Measurements from ENCODE around the gene MID1. TPM values are rescaled to one million over a fixed set of nuclear protein-coding genes. Genes with fewer than 3 reads are reported as not detected.

Gene MID1
- total RNA-seq, 8 experiments from 2014 or later = 8.8 to 36.4 (median 19.3) TPM

- no peak for ATAC-seq (replicated peaks in 6 of 8)
- H3K27ac ChIP-seq = no peak overlapping the region
- H3K4me3 ChIP-seq = no peak overlapping the region
- H3K4me1 ChIP-seq (replicated peaks in 1 of 2) = peaks cover 14 to 38% of the 10 kb centered on the region in 2 donors
- in situ Hi-C loops (cut with MboI; ENCODE audit: low pct_unique_long_range_greater_than_20kb in 2 of 9, low sequenced_read_pairs in 9 of 9, unreplicated experiment in 9 of 9) = no loop called here
- WGBS, 10 experiments = 22 to 100% (median 73%) methylated on average over 1 to 3 of the region's 3 CpGs; no CpG with 5 or more reads in 2 of the 10 experiments
Observed at GRCh38 chrX:10485326-10485725, 135.1 kb downstream of the MID1 start.

- WGBS, 10 experiments = 0 to 100% (median 49%) methylated on average over 1 to 6 of the region's 7 CpGs; no CpG with 5 or more reads in 4 of the 10 experiments
- Histone ChIP-seq H3K4me1 (replicated peaks in 1 of 2) (peaks cover 14 to 38% of the 10 kb centered on the region in 2 donors), H3K4me3 (no peak overlapping the region), H3K27ac (no peak overlapping the region)
- in situ Hi-C loops (cut with MboI; ENCODE audit: low pct_unique_long_range_greater_than_20kb in 2 of 9, low sequenced_read_pairs in 9 of 9, unreplicated experiment in 9 of 9) = no loop called here
- ATAC-seq (replicated peaks in 6 of 8) = peak in 3 of 8 experiments; percentile 22 to 65 (median 22)
Observed at GRCh38 chrX:10484683-10485247, 135.6 kb downstream of the MID1 start.

GRCh38 chrX:10483191-10483831 is 137.1 kb downstream of the MID1 start:
- 12 to 100% (median 60%) methylated on average over 1 to 6 of the region's 9 CpGs; no CpG with 5 or more reads in 4 of the 10 experiments for WGBS, 10 experiments
- in situ Hi-C loops (cut with MboI; ENCODE audit: low pct_unique_long_range_greater_than_20kb in 2 of 9, low sequenced_read_pairs in 9 of 9, unreplicated experiment in 9 of 9) = no loop called here
- Histone ChIP-seq H3K4me1 (replicated peaks in 1 of 2) (peaks cover 14 to 38% of the 10 kb centered on the region in 2 donors), H3K4me3 (no peak overlapping the region), H3K27ac (peak overlapping the region in 1 of 2 donors; percentile 71)
- peak in 4 of 8 experiments; percentile 47 to 67 (median 58) for ATAC-seq (replicated peaks in 6 of 8)

- H3K27ac ChIP-seq = peak overlapping the region in 1 of 2 donors; percentile 66
- in situ Hi-C loops (cut with MboI; ENCODE audit: low pct_unique_long_range_greater_than_20kb in 2 of 9, low sequenced_read_pairs in 9 of 9, unreplicated experiment in 9 of 9) = no loop called here
- H3K4me3 ChIP-seq = no peak overlapping the region
- ATAC-seq (replicated peaks in 6 of 8) = no peak
- 29 to 80% (median 60%) methylated on average over 1 to 4 of the region's 5 CpGs; no CpG with 5 or more reads in 6 of the 10 experiments for WGBS, 10 experiments
- peaks cover 14 to 38% of the 10 kb centered on the region in 2 donors for H3K4me1 ChIP-seq (replicated peaks in 1 of 2)
Observed at GRCh38 chrX:10482708-10483107, 137.7 kb downstream of the MID1 start.

- WGBS, 10 experiments = 36 to 47% methylated on average over 3 to 4 of the region's 9 CpGs; no CpG with 5 or more reads in 8 of the 10 experiments
- Histone ChIP-seq H3K4me1 (replicated peaks in 1 of 2) (peaks cover 14 to 38% of the 10 kb centered on the region in 2 donors), H3K4me3 (no peak overlapping the region), H3K27ac (peak overlapping the region; percentile 1 to 66)
- in situ Hi-C loops (cut with MboI; ENCODE audit: low pct_unique_long_range_greater_than_20kb in 2 of 9, low sequenced_read_pairs in 9 of 9, unreplicated experiment in 9 of 9) = no loop called here
- ATAC-seq (replicated peaks in 6 of 8) = peak in 5 of 8 experiments; percentile 84 to 97 (median 97)
Observed at GRCh38 chrX:10482261-10482660, 138.1 kb downstream of the MID1 start.

- Histone ChIP-seq H3K4me3 (no peak overlapping the region), H3K4me1 (replicated peaks in 1 of 2) (peaks cover 14 to 38% of the 10 kb centered on the region in 2 donors), H3K27ac (no peak overlapping the region)
- WGBS, 10 experiments = 73 to 100% (median 100%) methylated on average over 1 to 5 of the region's 5 CpGs; no CpG with 5 or more reads in 5 of the 10 experiments
- no peak for ATAC-seq (replicated peaks in 6 of 8)
- in situ Hi-C loops (cut with MboI; ENCODE audit: low pct_unique_long_range_greater_than_20kb in 2 of 9, low sequenced_read_pairs in 9 of 9, unreplicated experiment in 9 of 9) = no loop called here
Observed at GRCh38 chrX:10480861-10481260, 139.5 kb downstream of the MID1 start.

- ATAC-seq (replicated peaks in 6 of 8) = no peak
- Histone ChIP-seq H3K4me1 (replicated peaks in 1 of 2) (peaks cover 19 to 40% of the 10 kb centered on the region in 2 donors), H3K27ac (no peak overlapping the region), H3K4me3 (no peak overlapping the region)
- in situ Hi-C loops (cut with MboI; ENCODE audit: low pct_unique_long_range_greater_than_20kb in 2 of 9, low sequenced_read_pairs in 9 of 9, unreplicated experiment in 9 of 9) = no loop called here
- 57 to 100% (median 58%) methylated on average over 1 to 2 of the region's 3 CpGs; no CpG with 5 or more reads in 7 of the 10 experiments for WGBS, 10 experiments
Observed at GRCh38 chrX:10479508-10479907, 140.9 kb downstream of the MID1 start.

- in situ Hi-C loops (cut with MboI; ENCODE audit: low pct_unique_long_range_greater_than_20kb in 2 of 9, low sequenced_read_pairs in 9 of 9, unreplicated experiment in 9 of 9) = no loop called here
- peaks cover 9 to 27% of the 10 kb centered on the region in 2 donors for H3K4me1 ChIP-seq (replicated peaks in 1 of 2)
Observed at GRCh38 chrX:10477525-10477924, 142.9 kb downstream of the MID1 start.

GRCh38 chrX:10474913-10475568 is 145.3 kb downstream of the MID1 start:
- in situ Hi-C loops (cut with MboI; ENCODE audit: low pct_unique_long_range_greater_than_20kb in 2 of 9, low sequenced_read_pairs in 9 of 9, unreplicated experiment in 9 of 9) = no loop called here
- H3K4me3 ChIP-seq = no peak overlapping the region
- ATAC-seq (replicated peaks in 6 of 8) = peak in 1 of 8 experiments; percentile 76
- H3K27ac ChIP-seq = no peak overlapping the region
- peaks cover 8 to 25% of the 10 kb centered on the region in 2 donors for H3K4me1 ChIP-seq (replicated peaks in 1 of 2)
- 10 to 100% (median 83%) methylated on average over 1 to 6 of the region's 6 CpGs; no CpG with 5 or more reads in 3 of the 10 experiments for WGBS, 10 experiments

More at GRCh38 chrX:10477525-10477924, 142.9 kb downstream of the MID1 start:
- WGBS, 10 experiments = 67 to 100% (median 92%) methylated on average over 1 to 3 of the region's 3 CpGs; no CpG with 5 or more reads in 7 of the 10 experiments
- Histone ChIP-seq H3K4me3 (no peak overlapping the region), H3K27ac (no peak overlapping the region)
- ATAC-seq (replicated peaks in 6 of 8) = no peak

GRCh38 chrX:10474510-10474909 is 145.9 kb downstream of the MID1 start:
- peaks cover 8 to 25% of the 10 kb centered on the region in 2 donors for H3K4me1 ChIP-seq (replicated peaks in 1 of 2)
- H3K4me3 ChIP-seq = no peak overlapping the region
- H3K27ac ChIP-seq = no peak overlapping the region
- ATAC-seq (replicated peaks in 6 of 8) = no peak
- in situ Hi-C loops (cut with MboI; ENCODE audit: low pct_unique_long_range_greater_than_20kb in 2 of 9, low sequenced_read_pairs in 9 of 9, unreplicated experiment in 9 of 9) = no loop called here
- WGBS, 10 experiments = 36 to 67% (median 63%) methylated on average over 1 of the region's 1 CpG; no CpG with 5 or more reads in 7 of the 10 experiments

- Histone ChIP-seq H3K4me3 (no peak overlapping the region), H3K4me1 (replicated peaks in 1 of 2) (peaks cover 8 to 25% of the 10 kb centered on the region in 2 donors), H3K27ac (no peak overlapping the region)
- in situ Hi-C loops (cut with MboI; ENCODE audit: low pct_unique_long_range_greater_than_20kb in 2 of 9, low sequenced_read_pairs in 9 of 9, unreplicated experiment in 9 of 9) = no loop called here
- ATAC-seq (replicated peaks in 6 of 8) = peak in 3 of 8 experiments; percentile 52 to 73 (median 55)
- WGBS, 10 experiments = 6 to 90% (median 27%) methylated on average over 1 to 3 of the region's 3 CpGs; no CpG with 5 or more reads in 7 of the 10 experiments
Observed at GRCh38 chrX:10471418-10471817, 149.0 kb downstream of the MID1 start.

- Histone ChIP-seq H3K4me3 (no peak overlapping the region), H3K4me1 (replicated peaks in 1 of 2) (peaks cover 8 to 21% of the 10 kb centered on the region in 2 donors), H3K27ac (no peak overlapping the region)
- in situ Hi-C loops (cut with MboI; ENCODE audit: low pct_unique_long_range_greater_than_20kb in 2 of 9, low sequenced_read_pairs in 9 of 9, unreplicated experiment in 9 of 9) = no loop called here
- no peak for ATAC-seq (replicated peaks in 6 of 8)
Observed at GRCh38 chrX:10470009-10470408, 150.4 kb downstream of the MID1 start.

GRCh38 chrX:10467793-10468192 is 152.6 kb downstream of the MID1 start:
- WGBS, 10 experiments = 0 to 100% (median 68%) methylated on average over 1 to 3 of the region's 3 CpGs; no CpG with 5 or more reads in 6 of the 10 experiments
- H3K4me1 ChIP-seq (replicated peaks in 1 of 2) = peaks cover 4 to 21% of the 10 kb centered on the region in 2 donors
- no peak for ATAC-seq (replicated peaks in 6 of 8)
- in situ Hi-C loops (cut with MboI; ENCODE audit: low pct_unique_long_range_greater_than_20kb in 2 of 9, low sequenced_read_pairs in 9 of 9, unreplicated experiment in 9 of 9) = no loop called here
- H3K4me3 ChIP-seq = no peak overlapping the region
- no peak overlapping the region for H3K27ac ChIP-seq
